ENCODE measurements around the gene SLC32A1. TPM values are rescaled to one million over a fixed set of nuclear protein-coding genes. Genes with fewer than 3 reads are reported as not detected.

SLC32A1 gene
- total and polyA plus RNA-seq, 2 experiments from 2014 or later, result not detected

- Histone ChIP-seq H3K79me2 (ENCODE audit: insufficient read depth) (no peaks in the 10 kb centered on the region), H3K9ac (no peak overlapping the region), H3K9me3 (ENCODE audit: low read depth) (no peaks in the 10 kb centered on the region), H3K9me2 (ENCODE audit: insufficient read depth) (no peaks in the 10 kb centered on the region), H3K36me3 (ENCODE audit: low read depth) (no peaks in the 10 kb centered on the region), H3K27ac (no peak overlapping the region), H4K20me1 (ENCODE audit: insufficient read depth) (no peaks in the 10 kb centered on the region), H2AFZ (no peak overlapping the region), H3F3A (ENCODE audit: insufficient read depth) (no peaks in the 10 kb centered on the region), H3K4me2 (ENCODE audit: unreplicated experiment) (no peak overlapping the region), H3K27me3 (replicated peaks; ENCODE audit: insufficient read depth) (peaks cover 6% of the 10 kb centered on the region; the same call in 1 of the 2 replicates), H3K4me3 (no peak overlapping the region), H3K4me1 (ENCODE audit: insufficient read depth) (no peaks in the 10 kb centered on the region)
- no peak for DNase-seq
- WGBS, 2 experiments (ENCODE audit: low coverage in 1 of 2, low lambda C conversion rate in 2 of 2, missing lambda C conversion rate in 2 of 2), result 50 to 55% methylated on average over 9 of the region's 9 CpGs
- in situ Hi-C loops (cut with MboI), result no loop called here
- TF ChIP-seq EZH2 (IDR thresholded peaks at IDR 0.05; ENCODE audit: insufficient read depth, poor library complexity, severe bottlenecking) (no peak), EZH2phosphoT487 (IDR thresholded peaks at IDR 0.05; ENCODE audit: insufficient read depth, low read depth) (no peak)
These were observed 27.0 kb upstream of the SLC32A1 start for GRCh38 chr20:38697306-38697705.

- no peaks in the 10 kb centered on the region for H4K20me1 ChIP-seq (ENCODE audit: insufficient read depth)
- H3K4me3 ChIP-seq, result no peak overlapping the region
- WGBS, 2 experiments (ENCODE audit: low coverage in 1 of 2, low lambda C conversion rate in 2 of 2, missing lambda C conversion rate in 2 of 2), result 41 to 44% methylated on average over 15 of the region's 15 CpGs
- no peaks in the 10 kb centered on the region for H3K9me3 ChIP-seq (ENCODE audit: low read depth)
- in situ Hi-C loops (cut with MboI), result no loop called here
- H3K9me2 ChIP-seq (ENCODE audit: insufficient read depth), result no peaks in the 10 kb centered on the region
- TF ChIP-seq EZH2 (IDR thresholded peaks at IDR 0.05; ENCODE audit: insufficient read depth, poor library complexity, severe bottlenecking) (no peak), EZH2phosphoT487 (IDR thresholded peaks at IDR 0.05; ENCODE audit: insufficient read depth, low read depth) (no peak)
- no peaks in the 10 kb centered on the region for H3K36me3 ChIP-seq (ENCODE audit: low read depth)
- no peak overlapping the region for H3K4me2 ChIP-seq (ENCODE audit: unreplicated experiment)
- DNase-seq, result no peak
- no peak overlapping the region for H3K27ac ChIP-seq
- H2AFZ ChIP-seq, result no peak overlapping the region
- no peak overlapping the region for H3K9ac ChIP-seq
- H3F3A ChIP-seq (ENCODE audit: insufficient read depth), result no peaks in the 10 kb centered on the region
- H3K27me3 ChIP-seq (replicated peaks; ENCODE audit: insufficient read depth), result peaks cover 16% of the 10 kb centered on the region; the same call in 1 of the 2 replicates
- no peaks in the 10 kb centered on the region for H3K79me2 ChIP-seq (ENCODE audit: insufficient read depth)
- H3K4me1 ChIP-seq (ENCODE audit: insufficient read depth), result no peaks in the 10 kb centered on the region
These were observed 25.7 kb upstream of the SLC32A1 start for GRCh38 chr20:38698541-38698940.

GRCh38 chr20:38700141-38700540 lies 24.1 kb upstream of the SLC32A1 start:
- Histone ChIP-seq H3K9ac (no peak overlapping the region), H3K4me3 (no peak overlapping the region), H3K36me3 (ENCODE audit: low read depth) (no peaks in the 10 kb centered on the region), H3K27me3 (replicated peaks; ENCODE audit: insufficient read depth) (peaks cover 16% of the 10 kb centered on the region; the same call in 1 of the 2 replicates), H2AFZ (no peak overlapping the region), H3K9me2 (ENCODE audit: insufficient read depth) (no peaks in the 10 kb centered on the region), H3K79me2 (ENCODE audit: insufficient read depth) (no peaks in the 10 kb centered on the region), H3K9me3 (ENCODE audit: low read depth) (no peaks in the 10 kb centered on the region), H3K4me2 (ENCODE audit: unreplicated experiment) (no peak overlapping the region), H3F3A (ENCODE audit: insufficient read depth) (no peaks in the 10 kb centered on the region), H3K4me1 (ENCODE audit: insufficient read depth) (no peaks in the 10 kb centered on the region), H3K27ac (no peak overlapping the region), H4K20me1 (ENCODE audit: insufficient read depth) (no peaks in the 10 kb centered on the region)
- in situ Hi-C loops (cut with MboI), result no loop called here
- WGBS, 2 experiments (ENCODE audit: low coverage in 1 of 2, low lambda C conversion rate in 2 of 2, missing lambda C conversion rate in 2 of 2), result 17 to 20% methylated on average over 4 of the region's 4 CpGs
- TF ChIP-seq EZH2 (IDR thresholded peaks at IDR 0.05; ENCODE audit: insufficient read depth, poor library complexity, severe bottlenecking) (no peak), EZH2phosphoT487 (IDR thresholded peaks at IDR 0.05; ENCODE audit: insufficient read depth, low read depth) (no peak)
- no peak for DNase-seq

DNA sequence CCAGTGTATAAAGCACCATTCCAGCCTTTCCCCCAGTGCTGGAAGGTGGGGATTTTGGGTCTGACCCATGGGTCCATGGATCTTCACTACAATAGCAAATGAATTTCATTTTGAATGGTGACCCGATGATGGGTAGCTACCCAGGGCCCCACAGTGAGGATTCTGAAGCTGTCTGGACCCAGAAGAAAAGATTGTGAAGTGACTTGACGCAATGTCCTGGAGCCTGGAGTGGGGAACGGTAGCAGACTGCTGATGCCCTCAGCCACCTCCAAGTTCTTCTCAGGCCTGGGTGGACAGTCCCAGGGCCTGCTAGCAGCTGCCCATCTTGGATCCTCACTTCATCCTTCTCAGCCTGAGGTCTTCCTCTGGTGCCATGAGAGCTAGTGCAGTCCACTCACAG lies 23.4 kb upstream of the SLC32A1 start:
- Histone ChIP-seq H4K20me1 (ENCODE audit: insufficient read depth) (no peaks in the 10 kb centered on the region), H3K9ac (no peak overlapping the region), H3K4me1 (ENCODE audit: insufficient read depth) (no peaks in the 10 kb centered on the region), H3K27me3 (replicated peaks; ENCODE audit: insufficient read depth) (peaks cover 16% of the 10 kb centered on the region; the same call in 1 of the 2 replicates), H3F3A (ENCODE audit: insufficient read depth) (no peaks in the 10 kb centered on the region), H3K36me3 (ENCODE audit: low read depth) (no peaks in the 10 kb centered on the region), H3K4me3 (no peak overlapping the region), H3K79me2 (ENCODE audit: insufficient read depth) (no peaks in the 10 kb centered on the region), H3K9me2 (ENCODE audit: insufficient read depth) (no peaks in the 10 kb centered on the region), H3K4me2 (ENCODE audit: unreplicated experiment) (no peak overlapping the region), H2AFZ (no peak overlapping the region), H3K27ac (no peak overlapping the region), H3K9me3 (ENCODE audit: low read depth) (no peaks in the 10 kb centered on the region)
- TF ChIP-seq EZH2phosphoT487 (IDR thresholded peaks at IDR 0.05; ENCODE audit: insufficient read depth, low read depth) (no peak), EZH2 (IDR thresholded peaks at IDR 0.05; ENCODE audit: insufficient read depth, poor library complexity, severe bottlenecking) (no peak)
- no peak for DNase-seq
- WGBS, 2 experiments (ENCODE audit: low coverage in 1 of 2, low lambda C conversion rate in 2 of 2, missing lambda C conversion rate in 2 of 2), result 42 to 44% methylated on average over 3 of the region's 3 CpGs
- in situ Hi-C loops (cut with MboI), result no loop called here

DNA sequence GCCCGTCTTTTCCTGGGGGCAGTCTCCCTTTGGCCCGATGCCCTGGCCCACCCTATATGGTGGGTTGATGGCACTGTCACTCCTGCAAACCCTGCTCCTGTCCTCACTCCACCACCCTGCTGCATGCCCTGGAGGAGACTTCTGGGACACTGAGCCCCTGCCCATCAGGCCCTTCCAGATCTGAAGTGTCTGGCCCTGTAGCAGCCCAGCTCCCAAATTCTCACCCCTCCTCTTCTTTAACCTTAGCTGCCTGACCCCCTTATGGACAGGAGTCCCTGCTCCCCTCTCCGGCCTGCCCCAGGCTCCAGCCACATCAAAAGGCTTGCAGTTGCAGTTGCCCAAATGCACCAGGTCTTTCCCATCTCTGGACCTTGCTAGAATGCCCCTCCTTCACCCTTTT lies 20.8 kb upstream of the SLC32A1 start:
- H3K36me3 ChIP-seq (ENCODE audit: low read depth), result no peaks in the 10 kb centered on the region
- no peak overlapping the region for H3K4me2 ChIP-seq (ENCODE audit: unreplicated experiment)
- H3K27me3 ChIP-seq (replicated peaks; ENCODE audit: insufficient read depth), result peaks cover 16% of the 10 kb centered on the region; the same call in 1 of the 2 replicates
- no peak for TF ChIP-seq EZH2 (IDR thresholded peaks at IDR 0.05; ENCODE audit: insufficient read depth, poor library complexity, severe bottlenecking)
- TF ChIP-seq EZH2phosphoT487 (IDR thresholded peaks at IDR 0.05; ENCODE audit: insufficient read depth, low read depth), result no peak
- no peaks in the 10 kb centered on the region for H3F3A ChIP-seq (ENCODE audit: insufficient read depth)
- no peaks in the 10 kb centered on the region for H4K20me1 ChIP-seq (ENCODE audit: insufficient read depth)
- H3K9me3 ChIP-seq (ENCODE audit: low read depth), result no peaks in the 10 kb centered on the region
- 17 to 19% methylated on average over 3 of the region's 3 CpGs for WGBS, 2 experiments (ENCODE audit: low coverage in 1 of 2, low lambda C conversion rate in 2 of 2, missing lambda C conversion rate in 2 of 2)
- in situ Hi-C loops (cut with MboI), result no loop called here
- H3K79me2 ChIP-seq (ENCODE audit: insufficient read depth), result no peaks in the 10 kb centered on the region
- no peak overlapping the region for H3K4me3 ChIP-seq
- H2AFZ ChIP-seq, result no peak overlapping the region
- H3K4me1 ChIP-seq (ENCODE audit: insufficient read depth), result no peaks in the 10 kb centered on the region
- H3K9me2 ChIP-seq (ENCODE audit: insufficient read depth), result no peaks in the 10 kb centered on the region
- no peak overlapping the region for H3K27ac ChIP-seq
- no peak overlapping the region for H3K9ac ChIP-seq
- no peak for DNase-seq
